PC-3 (cell line): Measurements from ENCODE around the gene PATE4. TPM values are rescaled to one million over a fixed set of nuclear protein-coding genes. Genes with fewer than 3 reads are reported as not detected.

Experiments used
- ATAC-seq: fragments of 200-7000 bp; cut with Tn5 transposase; 2 replicates; pipeline ENCODE4 v1.9.1; 2020; ENCODE audit warnings: mild to moderate bottlenecking, moderate library complexity
- BruUV-seq: library from RNA; stranded (reverse); fragments of 400-500 nt; replicated peaks from 2 replicates; lab custom pipeline; 2021; lab: Mats Ljungman, UMichigan
- CTCF ChIA-PET: fragments of 300-600 bp; sonication (Branson Sonifier 250); formaldehyde crosslinking; loops from one replicate; lab custom pipeline; 2022; ENCODE audit warnings: antibody characterized with exemption; lab: Charles Lee
- POLR2A ChIA-PET: fragments of 300-600 bp; sonication (Branson Sonifier 250); formaldehyde crosslinking; loops from one replicate; lab custom pipeline; 2022; ENCODE audit warnings: antibody characterized with exemption; ENCODE audit not compliant: unreplicated experiment; lab: Charles Lee
- DNase-seq: peaks from one replicate; pipeline ENCODE4 v3.0.0-alpha.2; 2015
- H2AFZ ChIP-seq: fragments of 300-600 bp; sonication (generic); 2 replicates; pipeline ENCODE4 v1.6.0; 2016; ENCODE audit warnings: antibody characterized with exemption, low read length
- H3F3A ChIP-seq: fragments of 300-600 bp; sonication (generic); one replicate; pipeline ENCODE4 v1.6.0; 2017; ENCODE audit warnings: antibody characterized with exemption, low read length, control low read depth, mild to moderate bottlenecking; ENCODE audit not compliant: unreplicated experiment
- H3K27ac ChIP-seq: fragments of 300-600 bp; sonication (generic); 2 replicates; pipeline ENCODE4 v1.5.1; 2016; ENCODE audit warnings: mild to moderate bottlenecking, low read length
- H3K27me3 ChIP-seq: fragments of 300-600 bp; sonication (generic); 2 replicates; pipeline ENCODE4 v1.6.1; 2016; ENCODE audit warnings: low read length, mixed read lengths
- H3K36me3 ChIP-seq: fragments of 300-600 bp; sonication (generic); 2 replicates; pipeline ENCODE4 v1.6.1; 2016; ENCODE audit warnings: low read depth, mixed run types, low read length, mixed read lengths
- H3K4me1 ChIP-seq: fragments of 300-600 bp; sonication (generic); 2 replicates; pipeline ENCODE4 v1.5.1; 2016; ENCODE audit warnings: low read length; ENCODE audit not compliant: insufficient read depth
- H3K4me2 ChIP-seq: fragments of 300-600 bp; sonication (generic); 2 replicates; pipeline ENCODE4 v1.6.0; 2016; ENCODE audit warnings: low read length
- H3K4me3 ChIP-seq: fragments of 300-600 bp; sonication (generic); 2 replicates; pipeline ENCODE4 v1.5.1; 2016; ENCODE audit warnings: mild to moderate bottlenecking, low read length, mixed read lengths
- H3K79me2 ChIP-seq: fragments of 300-600 bp; sonication (generic); 2 replicates; pipeline ENCODE4 v1.6.1; 2017; ENCODE audit warnings: low read length, mixed read lengths
- H3K9ac ChIP-seq: fragments of 300-600 bp; sonication (generic); 2 replicates; pipeline ENCODE4 v1.6.0; 2016; ENCODE audit warnings: mild to moderate bottlenecking, low read length
- H3K9me2 ChIP-seq: fragments of 300-600 bp; sonication (generic); replicated peaks from 2 replicates; pipeline ENCODE4 v1.6.1; 2016; ENCODE audit warnings: mixed run types, low read length, mixed read lengths
- H3K9me3 ChIP-seq: fragments of 300-600 bp; sonication (generic); 2 replicates; pipeline ENCODE4 v1.6.1; 2016; ENCODE audit warnings: low read length, mixed read lengths
- H4K20me1 ChIP-seq: fragments of 300-600 bp; sonication (generic); 2 replicates; pipeline ENCODE4 v1.6.1; 2016; ENCODE audit warnings: low read length, mixed read lengths
- CTCF ChIP-seq: fragments of 300-600 bp; sonication (generic); conservative IDR thresholded peaks from 2 replicates; pipeline ENCODE4 v1.5.1; 2017; ENCODE audit warnings: antibody characterized with exemption, low read depth, mild to moderate bottlenecking, low read length
- EZH2 ChIP-seq: fragments of 300-600 bp; sonication (generic); IDR thresholded peaks from one replicate; pipeline ENCODE4 v1.6.1; 2017; ENCODE audit warnings: antibody characterized with exemption, mild to moderate bottlenecking, low read length; ENCODE audit not compliant: unreplicated experiment
- EZH2phosphoT487 ChIP-seq: fragments of 300-600 bp; sonication (generic); IDR thresholded peaks from 2 replicates; pipeline ENCODE4 v1.6.1; 2018; ENCODE audit warnings: mild to moderate bottlenecking, antibody characterized with exemption, low read length, borderline replicate concordance
- intact Hi-C: fragments of 100-400 bp; cut with micrococcal nuclease; formaldehyde crosslinking; loops from 2 replicates; pipeline ENCODE4 v1.9.0; 2023
- total RNA-seq: library from RNA; depleted of rRNA; stranded (reverse); fragments of >200 nt; gene quantifications from 2 replicates; pipeline ENCODE4 v1.2.3, GENCODE V29; 2014

The PATE4 gene
- total RNA-seq, 1 experiment from 2014 or later = not detected

DNA sequence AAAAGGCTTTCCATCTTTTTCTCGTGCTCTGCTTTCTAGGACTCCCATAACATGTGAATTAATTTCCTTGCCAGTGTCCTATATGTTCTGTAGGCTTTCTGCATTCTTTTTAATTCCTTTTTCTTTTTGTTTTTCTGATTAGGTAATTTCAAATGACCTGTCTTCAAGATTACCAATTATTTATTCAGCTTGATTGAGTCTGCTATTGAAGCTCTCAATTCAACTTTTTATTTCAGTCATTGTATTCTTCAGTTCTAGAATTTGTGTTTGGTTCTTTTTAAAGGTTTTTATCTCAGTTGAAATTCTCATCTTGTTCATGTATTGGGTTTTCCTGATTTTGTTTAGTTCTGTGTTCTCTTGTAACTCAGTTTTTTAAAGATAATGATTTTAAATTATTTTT is 30.7 kb upstream of the PATE4 start:
- DNase-seq = no peak
- no peak for TF ChIP-seq EZH2phosphoT487
- TF ChIP-seq EZH2 = no peak
- no peak for TF ChIP-seq CTCF
- CTCF ChIA-PET = no interaction called here

GRCh38 chr11:125807909-125808308 is 25.2 kb upstream of the PATE4 start:
- Histone ChIP-seq H3K9me3 (0 out of 2 replicates have a peak, but pooled peaks cover 4% of the 10 kb centered on the region), H2AFZ (no peak overlapping the region), H3K4me3 (no peak overlapping the region), H3F3A (no peaks in the 10 kb centered on the region), H3K4me1 (no peaks in the 10 kb centered on the region), H3K36me3 (no peaks in the 10 kb centered on the region), H4K20me1 (no peaks in the 10 kb centered on the region), H3K9me2 (no peaks in the 10 kb centered on the region), H3K4me2 (no peak overlapping the region), H3K79me2 (no peaks in the 10 kb centered on the region), H3K9ac (no peak overlapping the region), H3K27me3 (no peaks in the 10 kb centered on the region), H3K27ac (no peak overlapping the region)
- TF ChIP-seq EZH2phosphoT487 (no peak), EZH2 (no peak), CTCF (no peak)
- ATAC-seq (no peak), DNase-seq (peak; percentile 37)
- POLR2A ChIA-PET = no interaction called here
- intact Hi-C loops = no loop called here
- BruUV-seq = no TSS peak
- CTCF ChIA-PET = no interaction called here

More for the DNA sequence above, 30.7 kb upstream of the PATE4 start:
- POLR2A ChIA-PET = no interaction called here
- Histone ChIP-seq H3K4me1 (no peaks in the 10 kb centered on the region), H3K9ac (no peak overlapping the region), H3K27ac (no peak overlapping the region), H2AFZ (no peak overlapping the region), H3F3A (no peaks in the 10 kb centered on the region), H4K20me1 (no peaks in the 10 kb centered on the region), H3K4me2 (no peak overlapping the region), H3K9me3 (peaks cover 14% of the 10 kb centered on the region), H3K79me2 (no peaks in the 10 kb centered on the region), H3K27me3 (no peaks in the 10 kb centered on the region), H3K4me3 (no peak overlapping the region), H3K36me3 (no peaks in the 10 kb centered on the region), H3K9me2 (no peaks in the 10 kb centered on the region)
- intact Hi-C loops = no loop called here
- no peak for ATAC-seq
- no TSS peak for BruUV-seq

DNA sequence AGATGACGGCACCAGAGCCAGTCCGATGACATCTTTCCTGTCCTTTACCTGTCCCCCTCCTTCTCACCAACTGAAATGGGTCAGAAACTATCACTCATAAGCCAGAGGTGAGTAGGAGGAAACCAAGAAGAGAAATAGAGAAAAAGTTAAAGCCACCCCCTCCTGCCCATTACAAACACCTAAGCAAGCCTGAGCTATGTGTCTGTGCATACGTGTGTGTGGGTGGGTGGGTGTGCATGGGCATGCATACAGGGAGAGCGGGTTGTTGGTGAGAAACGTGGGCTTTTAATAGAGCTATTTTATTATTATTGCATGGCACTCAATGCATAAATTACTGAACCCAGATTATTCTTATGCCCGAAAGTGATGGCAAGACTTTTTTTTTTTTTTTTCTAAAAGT is 2.6 kb downstream of the PATE4 start:
- no TSS peak for BruUV-seq
- intact Hi-C loops = no loop called here
- Histone ChIP-seq H3K9ac (no peak overlapping the region), H3K79me2 (no peaks in the 10 kb centered on the region), H3K4me1 (no peaks in the 10 kb centered on the region), H4K20me1 (no peaks in the 10 kb centered on the region), H3K4me2 (no peak overlapping the region), H3K27ac (no peak overlapping the region), H3K9me2 (no peaks in the 10 kb centered on the region), H3K27me3 (no peaks in the 10 kb centered on the region), H2AFZ (no peak overlapping the region), H3K9me3 (no peaks in the 10 kb centered on the region), H3F3A (no peaks in the 10 kb centered on the region), H3K36me3 (no peaks in the 10 kb centered on the region), H3K4me3 (no peak overlapping the region)
- no peak for TF ChIP-seq EZH2
- no peak for TF ChIP-seq EZH2phosphoT487
- no peak for TF ChIP-seq CTCF
- ATAC-seq (no peak), DNase-seq (no peak)
- ChIA-PET CTCF (no interaction called here), POLR2A (no interaction called here)
